Right lobe of liver (tissue), 4 donors: ENCODE data around the gene GPD1L.

Experiments
- POLR2A ChIP-seq: fragments of 450-650 bp; IDR thresholded peaks from one replicate; pipeline ENCODE4 v1.6.1; 2017; ENCODE audit warnings: antibody characterized with exemption, mild to moderate bottlenecking
- TF ChIP-seq, protein P1 (sequence below), 4 donors: fragments of 200-600 bp in 3 of 4; fragments of 450-650 bp in 1 of 4; IDR thresholded peaks; one replicate each; pipeline versions ENCODE4 v1.5.1 to v1.8.0; 2016 to 2022; ENCODE audit warnings: antibody characterized with exemption in 4 of 4, mild to moderate bottlenecking in 2 of 4
- donor health status: DM: no; HTN: no; CAD: no.
- donor health status: DM: no; HTN: no; CAD: no.
- donor health status: DM: no; HTN: yes; CAD: no.

DNA sequence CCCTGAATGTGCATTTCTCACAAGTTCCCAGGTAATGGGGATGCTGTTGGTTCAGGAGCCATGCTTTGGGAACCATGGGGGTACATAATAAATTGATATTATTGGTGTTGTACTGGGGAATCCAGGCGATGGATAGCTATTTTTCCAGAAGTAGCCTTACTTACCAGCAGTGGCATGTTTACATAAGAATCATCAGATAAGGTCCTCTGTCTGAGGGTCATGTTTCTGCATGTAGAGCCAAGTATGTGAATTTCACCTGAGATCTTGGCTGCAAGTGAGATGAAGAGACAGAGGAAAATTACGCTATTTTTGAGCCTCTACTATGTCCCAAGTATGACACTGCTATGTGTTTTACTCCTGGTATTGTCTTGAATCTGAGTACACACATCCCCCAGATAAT is 26.3 kb downstream of the GPD1L start:
- TF ChIP-seq, protein P1, sequence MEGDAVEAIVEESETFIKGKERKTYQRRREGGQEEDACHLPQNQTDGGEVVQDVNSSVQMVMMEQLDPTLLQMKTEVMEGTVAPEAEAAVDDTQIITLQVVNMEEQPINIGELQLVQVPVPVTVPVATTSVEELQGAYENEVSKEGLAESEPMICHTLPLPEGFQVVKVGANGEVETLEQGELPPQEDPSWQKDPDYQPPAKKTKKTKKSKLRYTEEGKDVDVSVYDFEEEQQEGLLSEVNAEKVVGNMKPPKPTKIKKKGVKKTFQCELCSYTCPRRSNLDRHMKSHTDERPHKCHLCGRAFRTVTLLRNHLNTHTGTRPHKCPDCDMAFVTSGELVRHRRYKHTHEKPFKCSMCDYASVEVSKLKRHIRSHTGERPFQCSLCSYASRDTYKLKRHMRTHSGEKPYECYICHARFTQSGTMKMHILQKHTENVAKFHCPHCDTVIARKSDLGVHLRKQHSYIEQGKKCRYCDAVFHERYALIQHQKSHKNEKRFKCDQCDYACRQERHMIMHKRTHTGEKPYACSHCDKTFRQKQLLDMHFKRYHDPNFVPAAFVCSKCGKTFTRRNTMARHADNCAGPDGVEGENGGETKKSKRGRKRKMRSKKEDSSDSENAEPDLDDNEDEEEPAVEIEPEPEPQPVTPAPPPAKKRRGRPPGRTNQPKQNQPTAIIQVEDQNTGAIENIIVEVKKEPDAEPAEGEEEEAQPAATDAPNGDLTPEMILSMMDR (IDR thresholded peaks at IDR 0.05): no peak
- no peak for TF ChIP-seq POLR2A
